ENCODE results near the gene MB. TPM values are rescaled to one million over a fixed set of nuclear protein-coding genes. Genes with fewer than 3 reads are reported as not detected.

MB gene
- total and polyA plus RNA-seq, 9 of the 15 experiments (the other 6 are each of a cell fraction or from before 2014, with no cell fraction given): not detected

DNA sequence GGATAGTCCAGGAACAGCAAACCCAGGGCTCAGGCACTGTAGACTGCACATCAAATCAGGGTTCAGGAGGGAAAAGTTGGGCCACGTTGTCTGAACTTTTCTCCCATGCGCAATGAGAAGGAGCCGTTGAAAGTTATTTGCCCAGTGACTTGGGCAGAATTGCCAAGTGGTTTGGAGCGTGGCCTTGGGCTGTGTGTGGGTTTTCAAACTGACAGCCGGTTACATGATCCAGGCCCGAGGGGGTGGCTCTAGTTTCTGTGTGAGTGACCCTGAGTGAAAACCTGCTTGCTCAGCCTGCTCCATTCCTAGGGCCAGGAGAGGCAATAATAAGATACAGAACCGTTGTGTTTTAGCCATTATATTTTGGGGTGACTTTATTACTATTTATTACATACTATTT, 20.3 kb downstream of the MB start:
- in situ Hi-C loops (cut with MboI) (no loop called here), intact Hi-C loops (cut with micrococcal nuclease) (no loop called here)
- Histone ChIP-seq H4K20me1 (replicated peaks; ENCODE audit: control insufficient read depth, insufficient read depth, low read length) (no peaks in the 10 kb centered on the region), H3K27me3 (ENCODE audit: control insufficient read depth in 2 of 2, insufficient read depth in 2 of 2, low read length in 2 of 2) (peaks cover 0 to 13% of the 10 kb centered on the region in 2 experiments; a peak in 3 of 5 replicates), H3K9ac (ENCODE audit: insufficient read depth in 1 of 2, low read depth in 2 of 2, low read length in 2 of 2) (no peak overlapping the region), H3K9me3 (replicated peaks; ENCODE audit: control insufficient read depth, insufficient read depth, low read depth, low read length) (0 out of 2 replicates have a peak, but pooled peaks cover 1% of the 10 kb centered on the region), H3K9me1 (ENCODE audit: control insufficient read depth, insufficient read depth, low read length) (no peaks in the 10 kb centered on the region), H3K36me3 (ENCODE audit: control insufficient read depth, insufficient read depth, low read length) (no peaks in the 10 kb centered on the region), H3K4me2 (ENCODE audit: insufficient read depth, low read length) (no peak overlapping the region), H3K4me3 (no peak overlapping the region), H3K27ac (ENCODE audit: extremely low read depth, low read depth, low read length) (no peak overlapping the region), H3K79me2 (ENCODE audit: control insufficient read depth, insufficient read depth, low read length) (no peaks in the 10 kb centered on the region), H3K4me1 (replicated peaks in 1 of 2; ENCODE audit: control insufficient read depth in 2 of 2, insufficient read depth in 2 of 2, low read length in 2 of 2) (no peaks in the 10 kb centered on the region; a peak in 1 of 5 replicates), H2AFZ (ENCODE audit: low read depth, low read length) (no peak overlapping the region)
- BruUV-seq (replicated peaks): no TSS peak
- ATAC-seq (no peak), FAIRE-seq (no peak), DNase-seq (ENCODE audit: extremely low read depth in 1 of 4, low spot score in 3 of 4) (no peak)
- ChIA-PET POLR2A (no interaction called here), CTCF (ENCODE audit: low intra/inter-chr PET ratio) (no interaction called here)
- no peak for TF ChIP-seq ZNF12 (CRISPR knock-in tag; IDR thresholded peaks at IDR 0.05)
- no peak for TF ChIP-seq ZKSCAN1 (IDR thresholded peaks at IDR 0.05; ENCODE audit: low read depth, low read length)
- no peak for TF ChIP-seq ELF1 (tag; IDR thresholded peaks at IDR 0.05)
- TF ChIP-seq NCOA1 (IDR thresholded peaks at IDR 0.05; ENCODE audit: low read depth): no peak
- TF ChIP-seq POLR3A (IDR thresholded peaks at IDR 0.05; ENCODE audit: borderline replicate concordance, extremely low read depth, insufficient read depth, insufficient read length): no peak
- TF ChIP-seq MIER1 (IDR thresholded peaks at IDR 0.05; ENCODE audit: low read depth): no peak
- TF ChIP-seq, protein P1, sequence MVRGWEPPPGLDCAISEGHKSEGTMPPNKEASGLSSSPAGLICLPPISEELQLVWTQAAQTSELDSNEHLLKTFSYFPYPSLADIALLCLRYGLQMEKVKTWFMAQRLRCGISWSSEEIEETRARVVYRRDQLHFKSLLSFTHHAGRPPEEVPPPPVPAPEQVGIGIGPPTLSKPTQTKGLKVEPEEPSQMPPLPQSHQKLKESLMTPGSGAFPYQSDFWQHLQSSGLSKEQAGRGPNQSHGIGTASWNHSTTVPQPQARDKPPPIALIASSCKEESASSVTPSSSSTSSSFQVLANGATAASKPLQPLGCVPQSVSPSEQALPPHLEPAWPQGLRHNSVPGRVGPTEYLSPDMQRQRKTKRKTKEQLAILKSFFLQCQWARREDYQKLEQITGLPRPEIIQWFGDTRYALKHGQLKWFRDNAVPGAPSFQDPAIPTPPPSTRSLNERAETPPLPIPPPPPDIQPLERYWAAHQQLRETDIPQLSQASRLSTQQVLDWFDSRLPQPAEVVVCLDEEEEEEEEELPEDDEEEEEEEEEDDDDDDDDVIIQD (CRISPR knock-in tag; IDR thresholded peaks at IDR 0.05): no peak
- TF ChIP-seq E2F8 (IDR thresholded peaks at IDR 0.05; ENCODE audit: low read depth, partially characterized antibody): no peak
- no peak for TF ChIP-seq MCM2 (IDR thresholded peaks at IDR 0.05; ENCODE audit: low read depth)
- no peak for TF ChIP-seq ZNF23 (CRISPR knock-in tag; IDR thresholded peaks at IDR 0.05)
- WGBS (ENCODE audit: insufficient coverage, low coverage, missing lambda C conversion rate): 31% methylated on average over 6 of the region's 7 CpGs
